T-helper 1 cell (primary cell): ENCODE data around the gene THOC1.
A peak's percentile ranks its signal among the peaks of the same experiment; 100 is the strongest.
"Not testable (repeated sequence)": the region's sequence is repeated elsewhere in the genome, so short reads cannot be mapped to it uniquely, and the experiment has no call there.

Experiments used
- DNase-seq, 5 donors: peaks; one replicate each; pipeline ENCODE4 v3.0.0-alpha.2; 2012 to 2020
- total RNA-seq, 4 donors: gene quantifications; one replicate each; lab custom pipeline; 2026; lab: John Stamatoyannopoulos, UW

Gene THOC1
- 65.2 to 90.8 (median 81.3) reads per million in 4 donors for total RNA-seq

DNA sequence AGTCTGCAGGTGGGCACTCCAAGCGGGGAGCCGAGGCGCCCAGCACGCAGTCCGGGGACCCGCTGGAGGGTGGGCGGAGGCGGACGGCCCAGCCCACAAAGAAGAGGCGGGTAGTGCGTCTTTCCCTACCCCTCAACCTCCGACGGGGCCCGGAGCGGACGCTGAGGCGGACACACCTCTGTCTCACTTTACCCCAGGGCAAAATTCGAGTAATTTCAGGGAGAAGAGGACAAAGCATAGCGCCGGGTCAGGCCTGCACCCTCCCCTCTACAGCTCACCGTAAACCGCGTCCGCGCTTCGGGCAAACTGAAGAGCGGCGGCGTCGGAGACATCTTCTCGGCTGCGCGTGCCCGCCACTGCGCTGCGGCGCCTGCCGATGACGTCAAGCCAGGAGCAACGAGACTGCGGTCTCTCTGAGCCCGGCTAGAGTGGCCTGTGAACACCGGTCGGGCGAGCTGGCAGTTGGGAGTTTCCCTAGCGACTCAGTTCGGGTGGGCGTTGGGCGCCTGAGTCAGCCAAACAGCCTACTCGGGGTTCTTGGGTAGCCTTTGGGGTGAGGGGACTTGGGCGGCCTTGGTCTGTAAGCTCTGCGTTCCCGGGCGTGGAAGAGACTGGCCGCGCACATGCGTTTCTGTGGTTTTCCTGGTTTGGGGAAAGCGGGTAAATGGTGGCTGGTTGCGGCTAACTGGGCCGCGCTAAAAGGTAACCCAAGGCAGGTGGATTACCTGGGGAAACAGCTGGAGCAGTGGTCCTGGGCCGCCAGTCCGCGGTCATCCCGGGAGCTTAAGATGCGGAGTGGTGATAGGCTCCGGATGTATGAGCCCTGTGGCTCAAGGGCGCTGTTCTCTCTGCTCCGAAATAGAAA, at the start of gene THOC1:
THOC1 (minus strand) TSS at position 360 of the 865 bp plus-strand sequence; CDS start at position 332, 28 bp downstream.
- peak; percentile 84 to 94 (median 89) for DNase-seq

GRCh38 chr18:317618-318017, 49.8 kb upstream of the THOC1 start:
- no peak for DNase-seq

GRCh38 chr18:316393-316792, 48.5 kb upstream of the THOC1 start:
- DNase-seq = no peak

DNA sequence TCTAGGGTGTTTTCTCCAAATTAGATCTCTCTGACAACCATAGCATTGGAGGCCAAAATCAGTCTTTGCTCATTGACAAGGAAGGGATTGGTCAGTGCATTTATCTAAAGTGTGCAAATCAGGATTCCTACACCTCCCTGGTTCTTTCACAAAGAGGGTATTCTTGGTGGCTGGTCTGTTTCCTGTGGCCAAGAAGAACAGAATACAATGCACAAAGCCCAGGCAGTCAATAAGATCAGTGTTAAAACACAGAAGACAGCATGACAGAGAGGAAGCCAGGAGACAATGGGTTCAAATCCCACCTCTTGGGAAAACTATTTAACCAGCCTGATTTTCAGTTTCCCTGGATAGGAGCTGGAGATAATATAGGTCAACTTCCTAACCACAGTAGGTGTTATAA, 46.1 kb upstream of the THOC1 start:
- DNase-seq = no peak

GRCh38 chr18:312415-312814, 44.6 kb upstream of the THOC1 start:
- DNase-seq = no peak

GRCh38 chr18:310042-310441, 42.2 kb upstream of the THOC1 start:
- DNase-seq = no peak

GRCh38 chr18:308086-308485, 40.2 kb upstream of the THOC1 start:
- DNase-seq = not testable (repeated sequence)

DNA sequence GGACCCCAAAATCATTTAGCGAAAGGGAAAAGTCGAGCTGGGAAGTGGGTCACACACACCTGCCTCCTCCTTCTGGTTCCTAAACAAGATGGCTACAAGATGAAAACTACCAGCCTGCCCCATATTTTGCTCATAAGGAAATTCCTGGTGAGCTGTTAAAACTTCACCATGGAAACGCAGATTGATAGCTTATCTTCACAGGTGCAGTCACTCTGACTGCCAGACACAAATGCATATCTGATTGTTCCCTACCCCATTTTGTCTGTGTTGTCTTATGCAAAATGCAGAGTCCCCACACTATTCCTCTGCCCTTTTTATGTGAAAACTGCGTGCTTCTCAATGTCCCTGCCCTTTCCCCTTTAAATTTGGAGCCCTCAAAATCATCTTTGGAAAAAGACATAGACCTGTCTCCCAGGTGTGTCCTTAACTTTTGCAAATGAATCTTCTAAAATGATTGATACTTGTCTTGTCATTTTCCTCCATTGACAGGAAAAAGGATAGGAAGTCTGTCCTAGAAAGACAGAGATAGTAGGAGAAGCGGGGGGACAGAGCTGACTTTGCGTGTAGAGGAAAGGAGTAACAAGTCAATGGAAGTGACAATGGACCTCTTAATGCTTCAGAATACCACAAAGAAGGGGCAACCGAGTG, 38.9 kb upstream of the THOC1 start:
- DNase-seq = no peak

GRCh38 chr18:305003-305501, 37.2 kb upstream of the THOC1 start:
- no peak for DNase-seq

DNA sequence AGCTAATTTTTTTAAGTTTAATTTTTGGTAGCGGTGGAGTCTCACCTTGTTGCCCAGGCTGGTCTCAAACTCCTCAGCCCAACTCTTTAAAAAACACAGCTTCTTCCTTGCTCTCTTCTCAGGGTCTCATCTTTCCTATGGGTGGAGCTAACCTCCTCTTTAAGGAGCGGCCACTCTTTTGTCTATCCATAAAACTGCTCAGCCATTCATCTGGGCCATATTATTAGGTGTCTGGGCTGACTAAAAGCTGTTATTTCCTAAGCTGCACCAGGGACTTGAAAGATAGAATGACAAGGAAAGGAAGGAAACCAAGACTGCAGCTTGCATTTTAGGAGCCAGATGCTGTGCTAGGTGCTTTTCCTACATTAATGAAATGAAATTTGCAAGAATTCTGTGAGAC, 35.8 kb upstream of the THOC1 start:
- no peak for DNase-seq

DNA sequence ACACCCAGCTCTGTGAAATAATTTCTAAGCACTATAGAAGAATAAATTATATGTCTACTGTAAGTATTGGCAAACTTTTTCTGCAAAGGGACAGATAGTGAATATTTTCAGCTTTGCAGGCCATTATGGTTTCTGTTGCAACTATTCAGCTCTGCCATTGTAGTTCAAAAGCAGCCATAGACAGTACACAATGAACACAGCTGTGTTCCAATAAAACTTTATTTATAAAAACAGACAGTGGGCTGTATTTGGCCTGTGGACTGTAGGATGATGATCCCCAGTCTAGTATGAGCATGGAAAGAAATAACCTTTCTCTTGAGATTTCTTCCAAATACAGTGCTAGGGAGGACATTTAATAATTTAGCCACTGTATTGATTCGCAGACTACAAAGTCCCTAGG, 35.2 kb upstream of the THOC1 start:
- no peak for DNase-seq

DNA sequence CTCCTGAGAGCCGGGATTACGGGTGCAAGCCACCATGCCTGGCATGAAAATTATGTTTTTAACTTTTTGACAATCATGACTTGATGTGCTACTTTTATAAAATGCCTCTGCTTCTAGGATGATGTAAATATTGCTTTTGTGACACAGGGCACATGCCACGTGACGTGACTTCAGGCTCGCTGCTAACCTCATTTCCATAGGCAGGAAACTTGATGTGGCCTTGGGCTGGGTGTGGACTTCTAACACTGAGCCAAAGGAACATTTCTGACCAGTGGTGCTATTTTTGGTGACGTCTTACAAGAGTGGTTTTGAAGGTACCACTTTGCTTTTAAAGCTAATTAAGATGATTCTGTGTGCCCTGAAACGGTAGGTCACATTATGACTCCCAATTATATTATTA, 34.2 kb upstream of the THOC1 start:
- DNase-seq = no peak

- no peak for DNase-seq
Observed at GRCh38 chr18:297936-298335, 30.1 kb upstream of the THOC1 start.

DNA sequence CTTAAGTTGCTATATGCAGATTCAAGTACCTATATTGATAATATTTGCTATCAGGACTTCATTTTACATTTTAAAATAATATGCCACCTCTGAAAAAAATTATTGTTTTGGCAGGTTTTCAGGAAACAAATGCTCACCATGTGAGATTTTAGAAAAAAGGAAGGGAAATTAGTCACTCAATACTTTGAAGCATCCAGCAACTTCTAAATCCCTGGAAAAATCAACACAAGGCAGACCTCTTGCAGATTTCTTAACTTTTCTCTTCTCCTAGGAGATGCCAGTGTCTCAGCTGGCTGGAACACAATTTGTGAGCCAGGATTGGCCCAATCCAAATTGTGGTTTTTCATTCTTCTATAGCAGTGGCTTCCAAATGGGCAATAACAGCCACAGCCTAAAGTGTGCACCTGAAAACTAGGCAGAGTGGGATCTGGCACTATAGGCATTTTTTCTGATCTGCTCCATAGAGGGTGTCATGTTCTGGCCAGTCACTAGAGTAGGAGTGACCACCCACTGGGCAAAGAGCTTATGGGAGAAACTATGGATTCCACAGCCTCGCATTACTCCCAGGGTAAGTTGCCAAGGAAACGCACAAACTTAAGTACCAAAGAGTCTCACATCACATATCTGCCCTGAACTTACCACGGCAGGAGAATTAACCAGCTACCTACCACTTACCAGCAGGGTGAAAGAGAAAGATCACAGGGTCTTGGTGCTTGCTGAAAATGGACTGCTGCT, 28.1 kb upstream of the THOC1 start:
- DNase-seq = no peak

DNA sequence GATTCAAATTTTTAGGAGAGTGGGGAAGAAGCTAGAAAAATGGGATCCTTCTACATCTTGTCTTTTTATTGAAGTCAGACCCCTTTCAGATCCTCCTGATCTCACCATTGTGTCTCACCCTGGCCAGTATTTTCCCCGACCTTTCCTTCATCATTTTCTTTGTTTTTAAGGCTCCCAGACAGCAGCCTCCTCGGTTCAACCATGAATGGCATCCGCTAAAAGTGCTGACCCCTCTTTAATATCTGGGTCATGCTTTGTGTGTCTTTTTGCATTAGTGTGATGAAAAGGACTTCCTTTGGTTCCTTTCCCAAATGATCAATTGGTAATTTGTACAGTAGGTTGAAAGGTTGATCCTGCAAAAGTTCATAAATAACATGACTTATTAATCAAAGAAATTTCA, 26.7 kb upstream of the THOC1 start:
- DNase-seq = no peak

DNA sequence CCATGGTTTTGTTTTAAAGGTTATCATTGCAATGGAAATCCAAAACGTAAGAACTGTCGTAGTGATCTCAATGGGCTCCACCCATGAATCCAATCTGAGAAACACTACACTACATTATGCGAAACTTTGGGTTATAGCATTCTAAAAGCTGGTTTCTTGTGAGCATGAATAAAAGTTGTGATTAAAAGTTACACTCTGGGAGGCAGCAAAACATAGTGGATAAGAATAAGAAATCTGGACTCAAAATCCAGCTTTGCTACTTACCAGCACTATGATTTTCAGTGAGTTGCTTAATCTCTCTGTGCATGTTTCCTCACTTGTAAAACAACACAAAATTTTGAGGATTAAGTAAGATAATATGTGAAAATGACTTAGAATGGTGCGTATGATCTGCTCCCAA, 25.7 kb upstream of the THOC1 start:
- DNase-seq = no peak

GRCh38 chr18:292271-292670, 24.4 kb upstream of the THOC1 start:
- DNase-seq = no peak

GRCh38 chr18:289970-290369, 22.1 kb upstream of the THOC1 start:
- DNase-seq = not testable (repeated sequence)

DNA sequence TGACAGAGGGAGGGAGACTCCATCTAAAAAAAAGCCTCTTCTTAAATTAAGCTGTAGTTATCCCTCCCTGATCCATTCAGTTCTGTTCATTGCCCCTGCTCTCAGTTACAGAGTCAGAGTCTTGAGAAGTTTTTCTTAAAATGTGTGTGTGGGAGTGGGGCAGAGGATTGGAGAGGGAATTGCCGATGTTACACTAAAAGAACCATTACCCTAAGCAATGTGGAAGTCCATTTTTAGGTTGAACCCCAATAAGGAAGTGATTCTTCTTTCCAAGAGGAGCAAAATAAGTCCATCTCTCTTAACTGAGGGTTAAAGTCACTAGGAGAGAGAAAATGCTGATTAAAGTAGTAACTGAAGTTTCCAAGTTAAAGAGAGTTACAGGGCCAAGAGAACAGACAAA, 21.2 kb upstream of the THOC1 start:
- DNase-seq = no peak

DNA sequence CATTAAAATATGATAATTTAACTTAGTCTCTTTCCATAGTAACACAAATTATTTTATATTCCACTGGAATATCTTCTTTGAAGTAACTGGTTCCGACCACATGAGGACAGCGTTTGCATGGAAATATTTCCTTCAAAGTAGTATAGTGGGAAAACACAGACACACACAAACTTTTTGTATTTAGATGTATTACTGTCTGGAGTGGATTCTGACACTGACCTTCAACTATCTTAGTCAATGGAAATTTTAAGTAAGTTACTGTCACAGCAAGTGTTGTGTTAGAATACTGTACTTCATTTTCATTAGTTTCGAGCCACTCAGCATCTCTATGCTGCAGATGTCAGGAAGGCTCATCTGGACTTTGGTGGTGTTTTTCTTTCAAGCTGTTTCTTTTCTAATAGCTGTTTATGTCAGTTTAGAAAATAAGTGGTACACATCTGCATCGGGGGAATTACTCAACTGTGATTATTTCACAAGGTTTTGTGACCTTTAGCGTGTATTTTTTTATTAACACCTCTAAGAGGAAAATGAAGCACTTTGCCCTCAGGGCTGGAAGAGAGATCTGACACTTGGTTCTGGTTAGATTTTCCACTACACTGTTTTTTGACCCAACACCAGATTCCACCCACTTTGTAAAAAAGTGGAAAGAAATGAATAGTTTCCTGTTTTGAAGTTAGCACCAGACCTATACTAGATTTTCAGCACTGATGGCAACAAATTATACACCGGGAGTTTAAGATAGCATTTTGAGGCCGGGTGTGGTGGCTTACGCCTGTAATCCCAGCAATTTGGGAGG, 18.9 kb upstream of the THOC1 start:
- DNase-seq = no peak

DNA sequence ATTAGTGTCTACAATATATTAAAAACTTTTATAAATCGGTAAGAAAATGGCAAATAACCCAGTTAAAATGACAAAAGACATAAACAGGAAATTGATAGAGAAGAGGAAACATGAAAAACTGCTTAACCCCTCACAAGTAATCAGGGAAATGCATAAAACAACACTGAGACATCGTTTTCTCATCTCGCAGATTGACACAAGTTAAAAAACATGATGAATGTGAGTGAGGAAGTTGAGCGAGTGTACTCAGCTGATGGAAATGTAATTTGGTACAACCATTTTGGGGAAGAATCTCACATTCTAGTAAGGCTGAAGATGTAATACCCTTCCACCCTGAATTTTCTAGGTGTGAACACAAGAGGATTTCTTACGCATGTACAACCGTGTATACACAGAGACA, 18.0 kb upstream of the THOC1 start:
- no peak for DNase-seq

DNA sequence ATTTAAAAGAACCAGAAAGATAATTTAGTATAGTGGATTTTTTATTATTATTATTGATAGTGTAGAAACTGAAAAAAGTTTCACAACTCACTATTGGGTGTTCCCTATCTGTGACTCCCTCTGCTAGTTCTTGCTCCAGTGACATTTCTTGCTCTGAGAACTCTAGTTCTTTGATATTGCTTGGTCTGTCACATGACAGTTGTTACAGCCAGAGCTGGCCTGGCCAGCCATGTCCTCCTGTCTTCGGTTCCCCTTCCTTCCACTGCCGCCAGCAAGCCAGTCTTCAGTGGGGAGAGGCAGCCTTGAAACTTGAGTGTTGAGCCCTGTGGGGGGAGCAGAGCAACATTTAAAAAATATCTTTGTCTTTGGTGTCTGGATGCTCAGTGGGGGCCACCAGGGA, 7.6 kb upstream of the THOC1 start:
- no peak for DNase-seq

- DNase-seq = no peak
Observed at GRCh38 chr18:274313-274712, 6.5 kb upstream of the THOC1 start.
